Ishikawa (cell line): Measurements from ENCODE around the gene A4GNT.

ENCODE experiments used
- CEBPB ChIP-seq: IDR thresholded peaks from 2 replicates; pipeline ENCODE4 v1.6.1; 2012
- CREB1 ChIP-seq: IDR thresholded peaks from 2 replicates; pipeline ENCODE4 v1.6.1; 2012; ENCODE audit warnings: low read depth
- EGR1 ChIP-seq: IDR thresholded peaks from 2 replicates; pipeline ENCODE4 v1.6.1; 2012
- EP300 ChIP-seq: IDR thresholded peaks from 2 replicates; pipeline ENCODE4 v1.6.1; 2012; ENCODE audit warnings: borderline replicate concordance
- NFIC ChIP-seq: IDR thresholded peaks from 2 replicates; pipeline ENCODE4 v1.6.1; 2012
- RAD21 ChIP-seq: IDR thresholded peaks from 2 replicates; pipeline ENCODE4 v1.6.1; 2012; ENCODE audit warnings: low read depth
- TAF1 ChIP-seq: IDR thresholded peaks from 2 replicates; pipeline ENCODE4 v1.6.1; 2012; ENCODE audit warnings: low read depth, mild to moderate bottlenecking
- TEAD4 ChIP-seq: IDR thresholded peaks from 2 replicates; pipeline ENCODE4 v1.6.1; 2012
- TF ChIP-seq, protein P1 (sequence below): IDR thresholded peaks from 2 replicates; pipeline ENCODE4 v1.6.1; 2012; ENCODE audit warnings: low read depth, mild to moderate bottlenecking
- TF ChIP-seq, protein P2 (sequence below): IDR thresholded peaks from 2 replicates; pipeline ENCODE4 v1.6.1; 2012
- TF ChIP-seq, protein P3 (sequence below): IDR thresholded peaks from 2 replicates; pipeline ENCODE4 v1.6.1; 2012

DNA sequence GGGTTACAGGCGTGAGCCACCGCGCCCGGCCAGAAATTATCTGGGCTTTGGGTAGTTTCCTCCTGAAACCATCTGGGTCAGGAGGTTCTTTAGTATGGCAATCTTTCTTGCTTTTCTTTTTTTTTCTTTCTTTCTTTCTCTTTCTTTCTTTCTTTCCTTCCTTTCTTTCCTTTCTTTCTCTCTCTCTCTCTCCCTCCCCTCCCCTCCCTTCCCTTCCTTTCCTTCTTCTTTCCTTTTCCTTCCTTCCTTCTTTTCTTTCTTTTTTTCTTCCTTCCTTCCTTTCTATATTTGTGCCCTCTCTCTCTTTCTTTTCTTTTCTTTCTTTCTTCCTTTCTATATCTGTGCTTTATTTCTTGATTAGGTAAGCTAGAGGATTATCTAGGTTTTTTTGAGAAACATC lies 25.6 kb upstream of the A4GNT start:
- TF ChIP-seq, protein P1, sequence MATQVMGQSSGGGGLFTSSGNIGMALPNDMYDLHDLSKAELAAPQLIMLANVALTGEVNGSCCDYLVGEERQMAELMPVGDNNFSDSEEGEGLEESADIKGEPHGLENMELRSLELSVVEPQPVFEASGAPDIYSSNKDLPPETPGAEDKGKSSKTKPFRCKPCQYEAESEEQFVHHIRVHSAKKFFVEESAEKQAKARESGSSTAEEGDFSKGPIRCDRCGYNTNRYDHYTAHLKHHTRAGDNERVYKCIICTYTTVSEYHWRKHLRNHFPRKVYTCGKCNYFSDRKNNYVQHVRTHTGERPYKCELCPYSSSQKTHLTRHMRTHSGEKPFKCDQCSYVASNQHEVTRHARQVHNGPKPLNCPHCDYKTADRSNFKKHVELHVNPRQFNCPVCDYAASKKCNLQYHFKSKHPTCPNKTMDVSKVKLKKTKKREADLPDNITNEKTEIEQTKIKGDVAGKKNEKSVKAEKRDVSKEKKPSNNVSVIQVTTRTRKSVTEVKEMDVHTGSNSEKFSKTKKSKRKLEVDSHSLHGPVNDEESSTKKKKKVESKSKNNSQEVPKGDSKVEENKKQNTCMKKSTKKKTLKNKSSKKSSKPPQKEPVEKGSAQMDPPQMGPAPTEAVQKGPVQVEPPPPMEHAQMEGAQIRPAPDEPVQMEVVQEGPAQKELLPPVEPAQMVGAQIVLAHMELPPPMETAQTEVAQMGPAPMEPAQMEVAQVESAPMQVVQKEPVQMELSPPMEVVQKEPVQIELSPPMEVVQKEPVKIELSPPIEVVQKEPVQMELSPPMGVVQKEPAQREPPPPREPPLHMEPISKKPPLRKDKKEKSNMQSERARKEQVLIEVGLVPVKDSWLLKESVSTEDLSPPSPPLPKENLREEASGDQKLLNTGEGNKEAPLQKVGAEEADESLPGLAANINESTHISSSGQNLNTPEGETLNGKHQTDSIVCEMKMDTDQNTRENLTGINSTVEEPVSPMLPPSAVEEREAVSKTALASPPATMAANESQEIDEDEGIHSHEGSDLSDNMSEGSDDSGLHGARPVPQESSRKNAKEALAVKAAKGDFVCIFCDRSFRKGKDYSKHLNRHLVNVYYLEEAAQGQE = no peak
- no peak for TF ChIP-seq RAD21
- TF ChIP-seq, protein P2, sequence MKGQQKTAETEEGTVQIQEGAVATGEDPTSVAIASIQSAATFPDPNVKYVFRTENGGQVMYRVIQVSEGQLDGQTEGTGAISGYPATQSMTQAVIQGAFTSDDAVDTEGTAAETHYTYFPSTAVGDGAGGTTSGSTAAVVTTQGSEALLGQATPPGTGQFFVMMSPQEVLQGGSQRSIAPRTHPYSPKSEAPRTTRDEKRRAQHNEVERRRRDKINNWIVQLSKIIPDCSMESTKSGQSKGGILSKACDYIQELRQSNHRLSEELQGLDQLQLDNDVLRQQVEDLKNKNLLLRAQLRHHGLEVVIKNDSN = no peak
- TF ChIP-seq EP300 = no peak
- TF ChIP-seq CREB1 = no peak
- TF ChIP-seq, protein P3, sequence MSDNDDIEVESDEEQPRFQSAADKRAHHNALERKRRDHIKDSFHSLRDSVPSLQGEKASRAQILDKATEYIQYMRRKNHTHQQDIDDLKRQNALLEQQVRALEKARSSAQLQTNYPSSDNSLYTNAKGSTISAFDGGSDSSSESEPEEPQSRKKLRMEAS = no peak
- TF ChIP-seq TEAD4 = no peak
- TF ChIP-seq CEBPB = no peak
- TF ChIP-seq TAF1 = no peak
- TF ChIP-seq EGR1 = no peak
- no peak for TF ChIP-seq NFIC
